ENCODE results near the gene ZNF19. TPM values are rescaled to one million over a fixed set of nuclear protein-coding genes. Genes with fewer than 3 reads are reported as not detected.

The ZNF19 gene
- total and polyA plus RNA-seq, 2 of the 8 experiments (the other 6 are each of a cell fraction or from before 2014, with no cell fraction given), result 1.5 to 3.5 TPM

- TF ChIP-seq, protein P1, sequence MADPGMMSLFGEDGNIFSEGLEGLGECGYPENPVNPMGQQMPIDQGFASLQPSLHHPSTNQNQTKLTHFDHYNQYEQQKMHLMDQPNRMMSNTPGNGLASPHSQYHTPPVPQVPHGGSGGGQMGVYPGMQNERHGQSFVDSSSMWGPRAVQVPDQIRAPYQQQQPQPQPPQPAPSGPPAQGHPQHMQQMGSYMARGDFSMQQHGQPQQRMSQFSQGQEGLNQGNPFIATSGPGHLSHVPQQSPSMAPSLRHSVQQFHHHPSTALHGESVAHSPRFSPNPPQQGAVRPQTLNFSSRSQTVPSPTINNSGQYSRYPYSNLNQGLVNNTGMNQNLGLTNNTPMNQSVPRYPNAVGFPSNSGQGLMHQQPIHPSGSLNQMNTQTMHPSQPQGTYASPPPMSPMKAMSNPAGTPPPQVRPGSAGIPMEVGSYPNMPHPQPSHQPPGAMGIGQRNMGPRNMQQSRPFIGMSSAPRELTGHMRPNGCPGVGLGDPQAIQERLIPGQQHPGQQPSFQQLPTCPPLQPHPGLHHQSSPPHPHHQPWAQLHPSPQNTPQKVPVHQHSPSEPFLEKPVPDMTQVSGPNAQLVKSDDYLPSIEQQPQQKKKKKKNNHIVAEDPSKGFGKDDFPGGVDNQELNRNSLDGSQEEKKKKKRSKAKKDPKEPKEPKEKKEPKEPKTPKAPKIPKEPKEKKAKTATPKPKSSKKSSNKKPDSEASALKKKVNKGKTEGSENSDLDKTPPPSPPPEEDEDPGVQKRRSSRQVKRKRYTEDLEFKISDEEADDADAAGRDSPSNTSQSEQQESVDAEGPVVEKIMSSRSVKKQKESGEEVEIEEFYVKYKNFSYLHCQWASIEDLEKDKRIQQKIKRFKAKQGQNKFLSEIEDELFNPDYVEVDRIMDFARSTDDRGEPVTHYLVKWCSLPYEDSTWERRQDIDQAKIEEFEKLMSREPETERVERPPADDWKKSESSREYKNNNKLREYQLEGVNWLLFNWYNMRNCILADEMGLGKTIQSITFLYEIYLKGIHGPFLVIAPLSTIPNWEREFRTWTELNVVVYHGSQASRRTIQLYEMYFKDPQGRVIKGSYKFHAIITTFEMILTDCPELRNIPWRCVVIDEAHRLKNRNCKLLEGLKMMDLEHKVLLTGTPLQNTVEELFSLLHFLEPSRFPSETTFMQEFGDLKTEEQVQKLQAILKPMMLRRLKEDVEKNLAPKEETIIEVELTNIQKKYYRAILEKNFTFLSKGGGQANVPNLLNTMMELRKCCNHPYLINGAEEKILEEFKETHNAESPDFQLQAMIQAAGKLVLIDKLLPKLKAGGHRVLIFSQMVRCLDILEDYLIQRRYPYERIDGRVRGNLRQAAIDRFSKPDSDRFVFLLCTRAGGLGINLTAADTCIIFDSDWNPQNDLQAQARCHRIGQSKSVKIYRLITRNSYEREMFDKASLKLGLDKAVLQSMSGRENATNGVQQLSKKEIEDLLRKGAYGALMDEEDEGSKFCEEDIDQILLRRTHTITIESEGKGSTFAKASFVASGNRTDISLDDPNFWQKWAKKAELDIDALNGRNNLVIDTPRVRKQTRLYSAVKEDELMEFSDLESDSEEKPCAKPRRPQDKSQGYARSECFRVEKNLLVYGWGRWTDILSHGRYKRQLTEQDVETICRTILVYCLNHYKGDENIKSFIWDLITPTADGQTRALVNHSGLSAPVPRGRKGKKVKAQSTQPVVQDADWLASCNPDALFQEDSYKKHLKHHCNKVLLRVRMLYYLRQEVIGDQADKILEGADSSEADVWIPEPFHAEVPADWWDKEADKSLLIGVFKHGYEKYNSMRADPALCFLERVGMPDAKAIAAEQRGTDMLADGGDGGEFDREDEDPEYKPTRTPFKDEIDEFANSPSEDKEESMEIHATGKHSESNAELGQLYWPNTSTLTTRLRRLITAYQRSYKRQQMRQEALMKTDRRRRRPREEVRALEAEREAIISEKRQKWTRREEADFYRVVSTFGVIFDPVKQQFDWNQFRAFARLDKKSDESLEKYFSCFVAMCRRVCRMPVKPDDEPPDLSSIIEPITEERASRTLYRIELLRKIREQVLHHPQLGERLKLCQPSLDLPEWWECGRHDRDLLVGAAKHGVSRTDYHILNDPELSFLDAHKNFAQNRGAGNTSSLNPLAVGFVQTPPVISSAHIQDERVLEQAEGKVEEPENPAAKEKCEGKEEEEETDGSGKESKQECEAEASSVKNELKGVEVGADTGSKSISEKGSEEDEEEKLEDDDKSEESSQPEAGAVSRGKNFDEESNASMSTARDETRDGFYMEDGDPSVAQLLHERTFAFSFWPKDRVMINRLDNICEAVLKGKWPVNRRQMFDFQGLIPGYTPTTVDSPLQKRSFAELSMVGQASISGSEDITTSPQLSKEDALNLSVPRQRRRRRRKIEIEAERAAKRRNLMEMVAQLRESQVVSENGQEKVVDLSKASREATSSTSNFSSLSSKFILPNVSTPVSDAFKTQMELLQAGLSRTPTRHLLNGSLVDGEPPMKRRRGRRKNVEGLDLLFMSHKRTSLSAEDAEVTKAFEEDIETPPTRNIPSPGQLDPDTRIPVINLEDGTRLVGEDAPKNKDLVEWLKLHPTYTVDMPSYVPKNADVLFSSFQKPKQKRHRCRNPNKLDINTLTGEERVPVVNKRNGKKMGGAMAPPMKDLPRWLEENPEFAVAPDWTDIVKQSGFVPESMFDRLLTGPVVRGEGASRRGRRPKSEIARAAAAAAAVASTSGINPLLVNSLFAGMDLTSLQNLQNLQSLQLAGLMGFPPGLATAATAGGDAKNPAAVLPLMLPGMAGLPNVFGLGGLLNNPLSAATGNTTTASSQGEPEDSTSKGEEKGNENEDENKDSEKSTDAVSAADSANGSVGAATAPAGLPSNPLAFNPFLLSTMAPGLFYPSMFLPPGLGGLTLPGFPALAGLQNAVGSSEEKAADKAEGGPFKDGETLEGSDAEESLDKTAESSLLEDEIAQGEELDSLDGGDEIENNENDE (IDR thresholded peaks at IDR 0.05; ENCODE audit: insufficient replicate concordance, low read length), result no peak
- TF ChIP-seq BCL11A (IDR thresholded peaks at IDR 0.05; ENCODE audit: low read depth in 2 of 2, low read length in 2 of 2) (no peak), ATF2 (IDR thresholded peaks at IDR 0.05; ENCODE audit: low read length) (no peak), JUN (IDR thresholded peaks at IDR 0.05; ENCODE audit: low read depth, low read length) (no peak), EP300 (IDR thresholded peaks at IDR 0.05; ENCODE audit: borderline replicate concordance in 1 of 2, low read depth in 2 of 2, low read length in 2 of 2) (no peak), POU5F1 (IDR thresholded peaks at IDR 0.05; ENCODE audit: low read depth, low read length) (no peak), CBX5 (IDR thresholded peaks at IDR 0.05; ENCODE audit: low read depth, low read length) (no peak), PHF8 (conservative IDR thresholded peaks at IDR 0.05; ENCODE audit: low read depth, low read length) (no peak), SP4 (IDR thresholded peaks at IDR 0.05; ENCODE audit: low read length) (no peak)
Observed at GRCh38 chr16:71493213-71493612, 4.1 kb upstream of the ZNF19 start (continued).

Data from H1 (cell line).